Thyroid gland (tissue), 4 donors: ENCODE measurements around the gene TMEM151B. TPM values are rescaled to one million over a fixed set of nuclear protein-coding genes. Genes with fewer than 3 reads are reported as not detected.
A peak's percentile ranks its signal among the peaks of the same experiment; 100 is the strongest.

Experiments used
- DNase-seq, 2 donors: peaks; one replicate each; pipeline ENCODE4 v3.0.0-alpha.2; 2019
- H3K27ac ChIP-seq, 3 donors: fragments of 200-600 bp; sonication (generic); 1 replicate in 2 of 3; 2 replicates in 1 of 3; pipeline ENCODE4 v1.5.1; 2016 to 2019; ENCODE audit warnings: mild to moderate bottlenecking in 1 of 3, moderate library complexity in 1 of 3
- H3K27me3 ChIP-seq: fragments of 200-600 bp; sonication (generic); one replicate; pipeline ENCODE4 v1.5.1; 2019
- H3K36me3 ChIP-seq, 2 donors: fragments of 200-600 bp; sonication (generic); one replicate each; pipeline ENCODE4 v1.5.1; 2016 to 2019
- H3K4me1 ChIP-seq, 2 donors: fragments of 200-600 bp; sonication (generic); one replicate each; pipeline ENCODE4 v1.5.1; 2017 to 2019
- H3K4me3 ChIP-seq, 3 donors: fragments of 200-600 bp; sonication (generic); replicated peaks in 1 of 3; 1 replicate in 2 of 3; 2 replicates in 1 of 3; pipeline ENCODE4 v1.5.1; 2016; ENCODE audit warnings: mild to moderate bottlenecking in 1 of 3
- H3K9me3 ChIP-seq: fragments of 200-600 bp; sonication (generic); one replicate; pipeline ENCODE4 v1.5.1; 2017
- POLR2A ChIP-seq, 2 donors: fragments of 450-650 bp; IDR thresholded peaks; one replicate each; pipeline ENCODE4 v1.6.1; 2017; ENCODE audit warnings: antibody characterized with exemption in 2 of 2, mild to moderate bottlenecking in 2 of 2, moderate library complexity in 1 of 2
- WGBS, 2 donors: methylation state at CpG; one replicate each; pipeline ENCODE4 v1.1.5; 2017; 5-methylcytosine and 5-hydroxymethylcytosine counted together
- intact Hi-C: fragments of 100-400 bp; cut with DNase I; formaldehyde crosslinking; loops from one replicate; pipeline ENCODE4 v1.15.1; 2023
- total RNA-seq, 4 donors: library from RNA; depleted of rRNA; stranded (reverse); fragments of >200 nt; gene quantifications; one replicate each; pipeline ENCODE4 v1.2.3, GENCODE V29; 2016
- TF ChIP-seq, protein P1 (sequence below), 6 experiments: fragments of 200-600 bp in 3 of 6; fragments of 450-650 bp in 3 of 6; sonication (generic) in 3 of 6; IDR thresholded peaks; one replicate each; pipeline ENCODE4 v1.5.1; 2016 to 2019; ENCODE audit warnings: antibody characterized with exemption in 6 of 6, mild to moderate bottlenecking in 2 of 6, inconsistent platforms in 1 of 6, moderate library complexity in 1 of 6

TMEM151B gene
- total RNA-seq, 4 donors from 2014 or later = not detected

DNA sequence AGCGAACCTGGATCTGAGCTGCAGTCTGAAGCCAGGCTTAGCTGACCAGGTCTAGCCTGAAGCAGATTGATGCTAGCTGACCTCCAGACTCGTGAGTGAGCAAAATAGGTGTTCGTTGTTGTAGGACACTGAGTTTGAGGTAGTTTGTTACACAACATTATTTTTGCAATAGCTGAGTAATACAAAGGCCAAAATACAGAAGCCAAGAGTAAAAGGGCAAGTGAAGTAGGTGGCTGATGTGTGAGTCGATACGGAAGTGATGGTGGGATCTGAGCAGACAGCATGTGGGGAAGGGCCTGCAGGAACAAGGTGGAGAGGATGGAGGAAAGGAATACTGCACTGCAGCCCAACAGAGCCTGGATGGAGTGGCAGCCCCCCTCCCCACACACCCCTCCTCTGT, 63.7 kb downstream of the TMEM151B start:
- Histone ChIP-seq H3K36me3 (no peaks in the 10 kb centered on the region), H3K4me3 (no peak overlapping the region), H3K27me3 (no peaks in the 10 kb centered on the region), H3K4me1 (no peaks in the 10 kb centered on the region), H3K27ac (no peak overlapping the region), H3K9me3 (no peaks in the 10 kb centered on the region)
- no peak for DNase-seq
- WGBS, 2 donors = 89 to 90% methylated on average over 5 of the region's 5 CpGs
- intact Hi-C loops = loop anchor here (10.0 kb wide), 1 partner anchor 179 kb away; the partner anchor contains the start of gene CAPN11
- no peak for TF ChIP-seq POLR2A (IDR thresholded peaks at IDR 0.05)
- TF ChIP-seq, protein P1, sequence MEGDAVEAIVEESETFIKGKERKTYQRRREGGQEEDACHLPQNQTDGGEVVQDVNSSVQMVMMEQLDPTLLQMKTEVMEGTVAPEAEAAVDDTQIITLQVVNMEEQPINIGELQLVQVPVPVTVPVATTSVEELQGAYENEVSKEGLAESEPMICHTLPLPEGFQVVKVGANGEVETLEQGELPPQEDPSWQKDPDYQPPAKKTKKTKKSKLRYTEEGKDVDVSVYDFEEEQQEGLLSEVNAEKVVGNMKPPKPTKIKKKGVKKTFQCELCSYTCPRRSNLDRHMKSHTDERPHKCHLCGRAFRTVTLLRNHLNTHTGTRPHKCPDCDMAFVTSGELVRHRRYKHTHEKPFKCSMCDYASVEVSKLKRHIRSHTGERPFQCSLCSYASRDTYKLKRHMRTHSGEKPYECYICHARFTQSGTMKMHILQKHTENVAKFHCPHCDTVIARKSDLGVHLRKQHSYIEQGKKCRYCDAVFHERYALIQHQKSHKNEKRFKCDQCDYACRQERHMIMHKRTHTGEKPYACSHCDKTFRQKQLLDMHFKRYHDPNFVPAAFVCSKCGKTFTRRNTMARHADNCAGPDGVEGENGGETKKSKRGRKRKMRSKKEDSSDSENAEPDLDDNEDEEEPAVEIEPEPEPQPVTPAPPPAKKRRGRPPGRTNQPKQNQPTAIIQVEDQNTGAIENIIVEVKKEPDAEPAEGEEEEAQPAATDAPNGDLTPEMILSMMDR (IDR thresholded peaks at IDR 0.05) = no peak

DNA sequence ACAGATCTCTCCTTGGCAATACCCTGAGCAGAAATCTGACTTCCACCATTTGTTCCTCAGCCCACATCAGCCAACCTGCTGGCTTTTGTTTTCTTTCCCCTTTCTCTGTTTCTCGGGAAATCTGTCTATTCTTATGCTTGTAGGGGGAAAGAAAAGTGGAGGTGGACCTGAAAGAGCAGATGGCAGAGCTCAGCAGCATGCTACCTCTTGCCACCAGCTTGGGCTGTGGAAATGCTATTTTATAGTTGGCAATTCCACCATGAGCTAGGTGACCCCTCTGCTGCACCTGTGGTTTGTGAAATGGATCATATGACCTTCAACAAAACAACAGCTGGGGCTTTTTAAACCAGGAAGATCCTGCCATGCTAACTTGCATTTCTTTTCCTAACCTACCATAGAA, 65.4 kb downstream of the TMEM151B start:
- DNase-seq = no peak
- TF ChIP-seq, protein P1 (IDR thresholded peaks at IDR 0.05) = no peak
- no peak for TF ChIP-seq POLR2A (IDR thresholded peaks at IDR 0.05)
- Histone ChIP-seq H3K4me3 (no peak overlapping the region), H3K9me3 (no peaks in the 10 kb centered on the region), H3K27ac (no peak overlapping the region), H3K4me1 (no peaks in the 10 kb centered on the region), H3K36me3 (no peaks in the 10 kb centered on the region), H3K27me3 (no peaks in the 10 kb centered on the region)
- intact Hi-C loops = loop anchor here (2.0 to 10.0 kb wide), 3 partner anchors 67 to 238 kb away; partner anchors contain the start of gene CAPN11
- 44 to 55% methylated on average over 1 of the region's 1 CpG for WGBS, 2 donors

DNA sequence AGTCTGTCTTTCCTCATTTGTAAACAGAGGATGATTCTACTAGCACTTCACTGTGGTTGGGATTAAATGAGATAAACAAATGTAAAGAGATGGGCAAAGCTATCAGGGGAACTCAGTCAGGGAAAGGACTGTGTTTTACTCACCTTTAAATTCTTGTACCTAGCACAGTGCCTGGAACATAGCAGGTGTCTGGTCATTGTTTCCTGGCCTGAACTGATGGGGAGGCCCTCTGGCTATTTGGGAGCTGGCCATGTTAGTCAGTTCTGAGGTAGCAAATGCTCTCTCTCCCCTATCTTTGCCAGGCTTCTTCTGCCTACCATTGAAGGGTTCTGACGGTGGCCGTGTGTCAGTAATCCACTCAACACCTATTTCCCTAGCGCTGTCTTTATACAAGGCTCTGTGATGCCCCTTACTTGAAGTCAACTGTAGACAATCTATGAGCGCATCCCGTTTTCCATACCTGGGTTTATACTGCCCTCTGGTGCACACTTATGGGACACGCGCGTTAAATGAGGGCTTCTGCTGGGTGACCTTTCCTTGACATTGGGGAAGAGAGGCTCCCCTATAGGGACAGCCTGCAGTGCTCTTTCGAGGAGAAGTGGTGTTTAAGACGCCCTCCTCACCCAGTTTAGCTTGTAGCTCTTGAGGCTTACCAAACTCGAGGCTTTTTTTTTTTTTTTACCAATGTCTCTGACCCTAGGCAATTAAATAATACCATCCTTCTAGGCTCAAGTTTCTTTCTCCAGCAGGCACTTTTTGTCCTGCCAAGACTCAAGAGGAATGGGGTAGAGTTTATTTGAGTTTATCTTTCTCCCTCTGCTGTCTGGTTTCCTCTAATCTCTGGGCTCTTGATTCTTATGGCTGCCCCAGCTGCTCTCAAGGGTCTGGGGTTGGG, 68.2 kb downstream of the TMEM151B start:
- WGBS, 2 donors = 3 to 4% methylated on average over 10 to 11 of the region's 11 CpGs
- TF ChIP-seq POLR2A (IDR thresholded peaks at IDR 0.05) = no peak
- TF ChIP-seq, protein P1 (IDR thresholded peaks at IDR 0.05) = peak; percentile 28 to 89 (median 76)
- intact Hi-C loops = loop anchor here (5.0 to 10.0 kb wide), 2 partner anchors 184 to 241 kb away; partner anchors contain the start of gene CAPN11

DNA sequence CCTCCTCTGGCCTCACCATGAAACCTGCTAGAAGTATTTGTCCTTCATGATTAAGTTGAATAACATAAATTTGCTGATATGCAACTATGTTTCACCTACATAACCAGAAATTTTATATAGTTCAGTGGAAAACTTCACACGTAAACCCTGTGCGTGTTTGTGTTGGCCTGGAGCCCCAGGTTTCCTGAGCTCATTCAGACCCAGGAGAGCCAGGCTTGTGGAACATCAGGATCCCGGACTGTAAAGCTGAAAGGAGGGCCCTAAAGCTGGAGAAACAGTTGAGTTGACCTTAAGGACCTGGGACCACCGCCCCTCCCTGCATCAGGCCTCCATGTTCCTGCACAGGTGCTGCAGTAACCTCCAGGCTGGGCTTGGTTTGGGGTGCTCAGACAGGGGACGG, 69.1 kb downstream of the TMEM151B start:
- TF ChIP-seq, protein P1 (IDR thresholded peaks at IDR 0.05) = no peak
- no peak for TF ChIP-seq POLR2A (IDR thresholded peaks at IDR 0.05)
- Histone ChIP-seq H3K9me3 (no peaks in the 10 kb centered on the region), H3K36me3 (no peaks in the 10 kb centered on the region), H3K27ac (no peak overlapping the region), H3K4me3 (no peak overlapping the region), H3K4me1 (peaks cover 0 to 5% of the 10 kb centered on the region in 2 donors), H3K27me3 (no peaks in the 10 kb centered on the region)
- no peak for DNase-seq
- intact Hi-C loops = loop anchor here (5.0 to 10.0 kb wide), 2 partner anchors 184 to 242 kb away; partner anchors contain the start of gene CAPN11
- WGBS, 2 donors = 71 to 80% methylated on average over 4 to 5 of the region's 5 CpGs

More for the DNA sequence above, 68.2 kb downstream of the TMEM151B start:
- no peaks in the 10 kb centered on the region for H3K36me3 ChIP-seq
- peak; percentile 61 to 72 for DNase-seq
- peaks cover 0 to 5% of the 10 kb centered on the region in 2 donors for H3K4me1 ChIP-seq
- H3K4me3 ChIP-seq = no peak overlapping the region
- no peaks in the 10 kb centered on the region for H3K27me3 ChIP-seq
- H3K27ac ChIP-seq = peak overlapping the region in 2 of 3 donors; percentile 55 to 67
- H3K9me3 ChIP-seq = no peaks in the 10 kb centered on the region
